GM18870 (cell line): ENCODE data around the gene FTO.

ENCODE experiments used
- ATAC-seq: cut with Tn5 transposase; IDR thresholded peaks from one replicate; pipeline ENCODE4 v1.9.1; 2021; ENCODE audit warnings: moderate library complexity; ENCODE audit not compliant: unreplicated experiment

The FTO gene

DNA sequence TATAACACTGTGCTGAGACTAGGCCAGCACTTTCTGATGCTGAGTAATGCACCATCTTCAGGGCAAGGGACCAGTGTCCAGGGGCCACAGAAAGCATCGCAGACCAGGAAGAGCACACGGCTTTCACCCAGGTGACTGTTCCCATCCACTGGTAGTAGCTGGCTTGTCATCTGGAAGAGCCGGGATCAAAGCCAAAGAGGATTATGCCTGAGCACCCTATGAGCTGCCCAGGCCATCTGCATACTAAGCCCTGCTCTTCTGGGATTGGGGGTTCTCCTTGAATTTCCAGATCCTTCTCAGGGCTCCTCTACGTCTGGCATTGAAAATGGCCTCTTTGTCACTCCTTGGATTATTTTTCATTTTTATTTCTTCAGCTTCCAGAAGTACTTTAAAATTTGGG, 441.9 kb downstream of the FTO start:
- no peak for ATAC-seq

DNA sequence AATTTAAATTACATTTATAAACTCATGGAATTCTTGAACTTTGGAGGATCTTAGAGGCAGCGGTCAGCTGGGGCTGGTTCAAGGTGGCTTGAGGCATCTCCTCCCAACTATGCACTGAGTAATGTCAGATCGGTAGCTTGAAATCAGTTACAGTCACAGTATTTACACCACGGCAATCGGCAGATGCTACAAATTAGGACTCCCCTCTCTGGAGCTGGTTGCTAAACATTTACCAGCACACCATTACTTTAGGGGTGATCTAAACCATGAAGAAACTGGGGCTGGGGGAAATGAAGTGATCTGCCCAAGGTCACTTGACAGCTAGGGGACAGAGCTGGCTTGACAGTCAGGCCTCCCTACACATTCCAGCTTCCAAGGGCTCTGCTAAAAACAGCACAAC, 445.0 kb downstream of the FTO start:
- ATAC-seq, result no peak

GRCh38 chr16:54150861-54151260, 446.9 kb downstream of the FTO start:
- no peak for ATAC-seq

DNA sequence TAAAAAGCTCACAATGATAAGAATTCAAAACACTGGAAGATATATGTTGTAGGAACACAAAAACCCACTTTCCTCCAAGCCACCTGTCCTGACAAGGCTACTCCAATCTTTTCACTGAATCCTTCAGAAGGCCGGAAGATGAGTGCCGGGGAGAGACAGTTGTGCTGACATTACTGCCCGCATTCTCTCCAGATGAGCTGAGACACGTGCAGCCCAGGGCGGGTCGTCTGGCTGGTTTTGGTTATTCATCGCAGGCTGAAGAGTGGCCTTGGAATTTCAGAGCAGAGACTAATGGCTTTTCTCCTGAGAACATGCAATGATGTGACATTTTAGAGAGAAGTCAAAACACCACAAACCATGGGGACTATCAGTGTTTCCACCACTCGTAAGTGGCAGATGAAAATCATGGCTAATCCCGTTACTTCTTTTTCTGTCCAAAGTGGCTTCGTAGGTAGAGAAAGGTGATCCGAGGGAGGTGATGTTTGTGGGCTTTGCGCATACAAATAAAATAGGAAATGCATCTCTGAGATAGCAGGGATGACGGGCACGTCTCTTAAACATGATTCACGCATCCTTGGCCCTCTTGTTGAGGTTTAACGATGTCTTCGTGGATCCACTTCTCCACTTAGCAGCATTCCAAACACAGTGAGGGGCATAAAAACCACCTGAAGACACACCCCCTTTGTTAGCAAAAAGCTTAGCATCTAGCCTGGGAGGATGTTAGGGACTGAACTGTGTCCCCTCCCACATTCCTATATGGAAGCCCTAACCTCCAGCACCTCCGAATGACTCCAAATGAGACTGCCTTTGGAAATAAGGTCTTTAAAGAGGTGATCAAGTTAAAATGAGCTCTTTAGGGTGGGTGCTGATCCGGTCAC, 448.6 kb downstream of the FTO start:
- no peak for ATAC-seq

GRCh38 chr16:54153240-54153934, 449.4 kb downstream of the FTO start:
- ATAC-seq, result no peak

- no peak for ATAC-seq
Measured at GRCh38 chr16:54156349-54156748, 452.4 kb downstream of the FTO start.

DNA sequence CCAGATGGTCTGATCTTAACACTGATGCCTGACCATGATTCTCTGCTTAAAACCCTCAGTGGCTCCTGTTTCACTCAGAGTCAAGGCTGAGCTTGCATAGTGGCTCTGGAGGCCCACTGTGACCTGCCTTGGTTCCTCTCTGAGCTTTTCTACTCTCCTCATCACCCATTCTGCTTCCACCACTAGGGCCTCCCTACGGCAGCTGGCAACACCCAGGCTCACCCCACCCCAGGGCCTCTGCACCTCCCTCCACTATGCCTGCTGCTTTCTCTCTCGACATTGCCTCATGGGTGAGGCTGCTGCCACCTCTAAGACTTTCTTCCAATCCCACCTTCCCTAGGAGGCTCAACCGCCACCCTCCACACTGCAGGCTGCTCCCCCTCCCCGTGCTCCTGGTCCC, 455.0 kb downstream of the FTO start:
- no peak for ATAC-seq

DNA sequence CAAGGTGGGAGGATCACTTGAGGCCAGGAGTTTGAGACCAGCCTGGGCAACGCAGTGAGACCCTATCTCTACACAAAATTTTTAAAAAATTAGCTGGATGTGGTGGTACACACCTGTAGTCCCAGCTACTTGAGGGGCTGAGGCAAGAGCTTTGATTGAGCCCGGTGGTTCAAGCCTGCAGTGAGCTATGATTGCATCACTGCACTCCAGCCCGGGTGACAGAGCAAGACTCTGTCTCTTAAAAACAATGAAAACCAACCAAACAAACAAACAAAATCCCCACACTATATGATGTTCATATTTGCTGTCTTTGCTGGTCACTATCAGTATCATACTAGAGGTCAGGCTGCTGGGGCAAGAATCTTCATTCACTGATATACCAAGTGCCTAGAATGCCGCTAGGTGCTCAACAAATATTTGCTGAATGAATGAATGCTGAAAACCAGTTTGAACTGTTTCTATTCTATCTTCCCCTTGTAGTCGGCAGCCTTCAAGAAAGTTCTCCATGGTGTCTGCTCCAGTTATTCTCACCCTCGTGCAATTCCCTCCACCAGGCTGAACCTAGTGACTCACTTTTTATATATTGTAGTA, 455.6 kb downstream of the FTO start:
- ATAC-seq, result no peak

GRCh38 chr16:54160252-54160860, 456.4 kb downstream of the FTO start:
- no peak for ATAC-seq

- no peak for ATAC-seq
Measured at GRCh38 chr16:54160939-54161897, 457.3 kb downstream of the FTO start.

DNA sequence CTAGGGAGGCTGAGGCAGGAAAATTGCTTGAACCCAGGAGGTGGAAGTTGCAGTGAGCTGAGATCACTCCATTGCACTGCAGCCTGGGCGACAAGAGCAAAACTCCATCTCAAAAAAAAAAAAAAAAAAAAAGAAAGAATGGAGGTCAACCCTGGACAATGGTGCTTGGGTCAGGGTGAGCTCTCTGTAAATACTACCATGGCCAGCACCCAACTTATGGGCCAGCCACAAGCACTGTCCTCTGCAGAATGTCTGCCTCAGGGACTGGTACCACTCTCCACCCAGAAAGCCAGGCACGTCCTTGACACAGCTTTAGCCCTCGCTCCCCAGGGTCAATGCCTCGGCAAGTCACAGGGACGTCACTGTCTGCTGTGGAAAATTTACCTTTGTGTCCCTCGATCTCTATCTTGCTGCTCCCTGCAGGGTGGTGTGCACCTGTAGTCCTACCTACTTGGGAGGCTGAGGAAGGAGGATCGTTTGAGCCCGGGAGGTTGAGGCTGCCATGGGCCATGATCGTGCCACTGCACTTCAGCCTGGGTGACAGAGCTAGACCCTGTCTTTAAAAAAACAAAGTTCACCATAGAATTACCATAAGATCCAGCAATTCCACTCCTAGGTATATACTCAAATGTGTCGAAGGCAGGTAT, 459.4 kb downstream of the FTO start:
- no peak for ATAC-seq

DNA sequence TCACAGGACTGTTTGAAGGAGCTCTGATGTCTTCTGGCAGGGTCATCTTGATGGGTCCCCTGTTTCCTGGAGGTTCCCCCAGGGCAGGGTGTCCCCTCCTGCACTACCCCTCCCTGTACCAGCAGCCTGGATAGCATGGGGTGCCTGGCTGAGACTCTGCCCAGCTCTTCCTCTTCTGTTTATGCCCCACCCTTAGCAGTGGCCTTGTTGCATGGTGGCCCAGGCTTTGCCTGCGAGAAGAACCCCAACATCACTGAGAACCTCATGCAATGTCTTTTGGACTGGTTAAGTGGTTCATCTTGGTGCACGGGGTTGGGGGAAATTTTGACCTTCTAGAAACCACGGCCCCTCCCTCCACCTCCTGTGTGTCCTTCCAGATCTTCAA, 460.8 kb downstream of the FTO start:
- ATAC-seq, result no peak

- no peak for ATAC-seq
Measured at GRCh38 chr16:54165174-54165911, 461.4 kb downstream of the FTO start.

- no peak for ATAC-seq
Measured at GRCh38 chr16:54165912-54166865, 462.2 kb downstream of the FTO start.

DNA sequence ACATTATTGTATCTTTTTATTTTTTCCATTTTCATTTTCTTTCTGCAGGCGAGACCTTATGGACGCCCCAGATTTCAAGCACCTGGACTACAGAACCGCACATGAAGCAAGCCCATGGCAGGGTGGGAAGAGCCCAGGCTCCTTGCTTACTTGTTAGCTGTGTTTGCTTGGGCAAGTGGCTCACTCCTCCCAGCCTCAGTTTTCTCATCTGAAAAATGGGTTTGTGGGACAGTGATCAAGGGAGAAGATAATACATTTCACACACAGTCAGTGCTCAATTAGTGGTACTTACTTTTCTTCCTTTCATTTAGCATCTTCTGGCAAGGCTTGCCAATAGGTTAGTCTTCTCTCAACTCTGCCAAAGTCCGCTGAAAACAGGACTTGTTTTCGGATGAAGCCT, 465.2 kb downstream of the FTO start:
- ATAC-seq, result no peak

GRCh38 chr16:54171626-54172537, 467.9 kb downstream of the FTO start:
- no peak for ATAC-seq

DNA sequence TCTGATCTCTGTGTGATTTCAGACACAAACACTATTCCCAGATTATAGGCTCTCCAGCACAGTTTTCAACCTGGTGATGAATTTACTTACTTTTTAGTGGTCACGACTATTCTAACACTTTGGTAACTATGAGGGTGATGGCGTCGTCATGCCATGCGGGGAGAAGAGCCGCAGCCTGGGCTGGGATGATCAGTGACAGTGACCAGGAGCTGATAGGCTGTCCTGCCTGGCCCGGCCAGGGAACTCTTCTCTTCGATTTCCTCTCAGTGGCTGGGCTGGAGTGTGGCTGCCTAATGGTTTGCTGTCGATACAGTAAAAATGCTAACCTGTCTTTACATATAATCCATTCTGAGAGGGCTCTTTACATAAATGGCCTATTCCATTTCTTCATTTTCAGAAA, 469.5 kb downstream of the FTO start:
- ATAC-seq, result no peak
